ENCODE data around the gene ERICH4. TPM values are rescaled to one million over a fixed set of nuclear protein-coding genes. Genes with fewer than 3 reads are reported as not detected.

ERICH4 gene
- total and polyA plus RNA-seq, 2 of the 13 experiments (the other 11 are each of a cell fraction or from before 2014, with no cell fraction given) = 0.40 to 0.64 TPM

- TF ChIP-seq CTCF (CRISPR knock-in tag; IDR thresholded peaks at IDR 0.05) = no peak
Measured at GRCh38 chr19:41456342-41456918, 13.5 kb downstream of the ERICH4 start (continued).

GRCh38 chr19:41457241-41457640 lies 14.3 kb downstream of the ERICH4 start:
- Histone ChIP-seq H3K4me1 (ENCODE audit: insufficient read depth, low read length) (no peaks in the 10 kb centered on the region), H3K36me3 (replicated peaks in 1 of 2; ENCODE audit: control insufficient read depth in 1 of 2, insufficient read depth in 2 of 2, low read length in 2 of 2) (no peaks in the 10 kb centered on the region), H3K27ac (ENCODE audit: extremely low read length, insufficient read depth, low read length) (no peak overlapping the region), H3K4me3 (replicated peaks in 1 of 3; ENCODE audit: insufficient read depth in 1 of 3, low read depth in 2 of 3, low read length in 3 of 3) (no peak overlapping the region), H4K20me1 (ENCODE audit: insufficient read depth, low read length) (no peaks in the 10 kb centered on the region), H3K27me3 (ENCODE audit: control insufficient read depth in 1 of 2, insufficient read depth in 2 of 2, low read length in 2 of 2) (no peaks in the 10 kb centered on the region; a peak in 1 of 5 replicates), H3K4me2 (ENCODE audit: low read depth, low read length) (no peak overlapping the region), H3K79me2 (ENCODE audit: insufficient read depth, low read length) (no peaks in the 10 kb centered on the region), H3K9me3 (ENCODE audit: low read length) (peaks cover 6% of the 10 kb centered on the region; the same call in 1 of the 2 replicates), H2AFZ (ENCODE audit: low read length) (no peak overlapping the region), H3K9ac (ENCODE audit: insufficient read depth, low read depth, low read length) (no peak overlapping the region)
- FAIRE-seq (no peak), DNase-seq (ENCODE audit: low spot score) (no peak), ATAC-seq (no peak)
- WGBS (ENCODE audit: low lambda C conversion rate) = 0% methylated on average over 1 of the region's 1 CpG
- no TSS peak for BruUV-seq (replicated peaks)
- TF ChIP-seq ZNF34 (CRISPR knock-in tag; IDR thresholded peaks at IDR 0.05; ENCODE audit: borderline replicate concordance) (no peak), ZNF687 (CRISPR knock-in tag; IDR thresholded peaks at IDR 0.05) (no peak), ZFX (CRISPR knock-in tag; IDR thresholded peaks at IDR 0.05; ENCODE audit: low read depth) (no peak), ZNF839 (CRISPR knock-in tag; IDR thresholded peaks at IDR 0.05; ENCODE audit: borderline replicate concordance) (no peak), NFATC3 (CRISPR knock-in tag; IDR thresholded peaks at IDR 0.05) (no peak), ZNF768 (CRISPR knock-in tag; IDR thresholded peaks at IDR 0.05) (no peak), ZBTB8A (CRISPR knock-in tag; IDR thresholded peaks at IDR 0.05; ENCODE audit: borderline replicate concordance, low read depth) (no peak), SNRNP70 (IDR thresholded peaks at IDR 0.05; ENCODE audit: low read depth, low read length) (no peak)
- CTCF ChIA-PET (ENCODE audit: low intra/inter-chr PET ratio, low total read pairs) = no interaction called here
- in situ Hi-C loops (cut with HindIII; ENCODE audit: extremely low pct_ligation_motif_present, low pct_unique_long_range_greater_than_20kb) (no loop called here), intact Hi-C loops (cut with micrococcal nuclease; ENCODE audit: unreplicated experiment) (no loop called here)
- POLR2A ChIA-PET = no interaction called here

Data from HepG2 (cell line).